Activated CD4-positive, CD25-positive, alpha-beta regulatory T cell treated with anti-CD3 and anti-CD28 coated beads, Interleukin-2, amount 50 U/mL, for 24 hours (primary cell): ENCODE data around the gene NBL1.
A peak's percentile ranks its signal among the peaks of the same experiment; 100 is the strongest.
"Not testable (repeated sequence)": the region's sequence is repeated elsewhere in the genome, so short reads cannot be mapped to it uniquely, and the experiment has no call there.

Experiments used
- ATAC-seq, 2 donors: fragments of 150-1000 bp; cut with Tn5 transposase; one replicate each; pipeline ENCODE4 v1.10.0; 2021; ENCODE audit warnings: mild to moderate bottlenecking in 1 of 2, moderate library complexity in 1 of 2

The NBL1 gene

GRCh38 chr1:19622204-19622603 lies 21.9 kb upstream of the NBL1 start:
- no peak for ATAC-seq

- no peak for ATAC-seq
Measured at GRCh38 chr1:19623523-19623922, 20.6 kb upstream of the NBL1 start.

- no peak for ATAC-seq
Measured at GRCh38 chr1:19625291-19625937, 18.7 kb upstream of the NBL1 start.

GRCh38 chr1:19628879-19629278 lies 15.2 kb upstream of the NBL1 start:
- no peak for ATAC-seq

GRCh38 chr1:19629357-19629756 lies 14.8 kb upstream of the NBL1 start:
- no peak for ATAC-seq

- ATAC-seq, result not testable (repeated sequence)
Measured at GRCh38 chr1:19630192-19630591, 13.9 kb upstream of the NBL1 start.

GRCh38 chr1:19630720-19631395 lies 13.3 kb upstream of the NBL1 start:
- ATAC-seq, result no peak

GRCh38 chr1:19632211-19632610 lies 11.9 kb upstream of the NBL1 start:
- no peak for ATAC-seq

GRCh38 chr1:19633106-19633505 lies 11.0 kb upstream of the NBL1 start:
- no peak for ATAC-seq

- not testable (repeated sequence) for ATAC-seq
Measured at GRCh38 chr1:19635064-19635463, 9.0 kb upstream of the NBL1 start.

GRCh38 chr1:19635646-19636045 lies 8.5 kb upstream of the NBL1 start:
- ATAC-seq, result no peak

- no peak for ATAC-seq
Measured at GRCh38 chr1:19636065-19636464, 8.0 kb upstream of the NBL1 start.

- not testable (repeated sequence) for ATAC-seq
Measured at GRCh38 chr1:19636749-19637148, 7.4 kb upstream of the NBL1 start.

GRCh38 chr1:19637606-19638005 lies 6.5 kb upstream of the NBL1 start:
- ATAC-seq, result no peak

- not testable (repeated sequence) for ATAC-seq
Measured at GRCh38 chr1:19639228-19639627, 4.9 kb upstream of the NBL1 start.

- no peak for ATAC-seq
Measured at GRCh38 chr1:19639999-19640362, 4.1 kb upstream of the NBL1 start.

- no peak for ATAC-seq
Measured at GRCh38 chr1:19640363-19641316, 3.5 kb upstream of the NBL1 start.

- ATAC-seq, result no peak
Measured at GRCh38 chr1:19643121-19643520, 990 bp upstream of the NBL1 start.

GRCh38 chr1:19644395-19644680 lies 227 bp downstream of the NBL1 start:
- ATAC-seq, result peak in 1 of 2 donors; percentile 8

- ATAC-seq, result peak; percentile 44 to 45
Measured at GRCh38 chr1:19644681-19645410, 735 bp downstream of the NBL1 start.

GRCh38 chr1:19645411-19646251 lies 1.5 kb downstream of the NBL1 start:
- ATAC-seq, result no peak
